NB4 (cell line): Measurements from ENCODE around the gene LGR4.

Experiments
- CTCF ChIP-seq: IDR thresholded peaks from one replicate; pipeline ENCODE4 v1.5.1; 2012; ENCODE audit warnings: low read depth, low read length
- MAX ChIP-seq: IDR thresholded peaks from 2 replicates; pipeline ENCODE4 v1.6.1; 2011; ENCODE audit warnings: low read depth, low read length
- POLR2A ChIP-seq: IDR thresholded peaks from 2 replicates; pipeline ENCODE4 v1.6.1; 2011; ENCODE audit warnings: mild to moderate bottlenecking; ENCODE audit not compliant: insufficient read length; ENCODE audit errors: extremely low read depth

GRCh38 chr11:27496461-27496860, 23.9 kb upstream of the LGR4 start:
- no peak for TF ChIP-seq CTCF
- no peak for TF ChIP-seq MAX
- TF ChIP-seq POLR2A: no peak
